GM18520 (cell line): ENCODE measurements around the gene RYK.
"Not testable (repeated sequence)": the region's sequence is repeated elsewhere in the genome, so short reads cannot be mapped to it uniquely, and the experiment has no call there.

Source experiments
- ATAC-seq: cut with Tn5 transposase; IDR thresholded peaks from one replicate; pipeline ENCODE4 v1.9.1; 2021; ENCODE audit not compliant: unreplicated experiment

RYK gene

GRCh38 chr3:134250717-134251220 is at the start of gene RYK:
Gene RYK, minus strand, starts transcription at chr3:134250859. Its CDS starts 205 bp downstream, at chr3:134250654.
- peak; percentile 74 for ATAC-seq

- ATAC-seq = no peak
These were observed 49.2 kb upstream of the RYK start for GRCh38 chr3:134299888-134300206.

- no peak for ATAC-seq
These were observed 48.7 kb upstream of the RYK start for GRCh38 chr3:134299185-134299887.

GRCh38 chr3:134298249-134298648 is 47.6 kb upstream of the RYK start:
- ATAC-seq = no peak

- no peak for ATAC-seq
These were observed 46.0 kb upstream of the RYK start for GRCh38 chr3:134296616-134297015.

GRCh38 chr3:134295930-134296329 is 45.3 kb upstream of the RYK start:
- no peak for ATAC-seq

GRCh38 chr3:134294302-134295280 is 43.9 kb upstream of the RYK start:
- ATAC-seq = peak; percentile 100

GRCh38 chr3:134291319-134292254 is 40.9 kb upstream of the RYK start:
- no peak for ATAC-seq

GRCh38 chr3:134287512-134287911 is 36.9 kb upstream of the RYK start:
- ATAC-seq = no peak

- no peak for ATAC-seq
These were observed 33.8 kb upstream of the RYK start for GRCh38 chr3:134284438-134284837.

- no peak for ATAC-seq
These were observed 32.0 kb upstream of the RYK start for GRCh38 chr3:134282659-134283047.

GRCh38 chr3:134281912-134282658 is 31.4 kb upstream of the RYK start:
- no peak for ATAC-seq

GRCh38 chr3:134279466-134279865 is 28.8 kb upstream of the RYK start:
- no peak for ATAC-seq

GRCh38 chr3:134277066-134277660 is 26.5 kb upstream of the RYK start:
- ATAC-seq = no peak

- ATAC-seq = no peak
These were observed 25.4 kb upstream of the RYK start for GRCh38 chr3:134276086-134276485.

- ATAC-seq = not testable (repeated sequence)
These were observed 24.5 kb upstream of the RYK start for GRCh38 chr3:134275110-134275509.

GRCh38 chr3:134274571-134274970 is 23.9 kb upstream of the RYK start:
- no peak for ATAC-seq

- no peak for ATAC-seq
These were observed 17.3 kb upstream of the RYK start for GRCh38 chr3:134267996-134268395.

GRCh38 chr3:134260987-134261386 is 10.3 kb upstream of the RYK start:
- no peak for ATAC-seq
